ENCODE data around the gene CTSF. TPM values are rescaled to one million over a fixed set of nuclear protein-coding genes. Genes with fewer than 3 reads are reported as not detected.

The CTSF gene
- total RNA-seq (2014; rRNA removed; shearing (Covaris generic)), result 38.9 and 40.9 TPM in 2 replicates

GRCh38 chr11:66568124-66568916, at the start of gene CTSF:
Gene CTSF, minus strand, starts transcription at chr11:66568606. Its CDS starts 120 bp downstream, at chr11:66568486.

GRCh38 chr11:66616379-66617154, 48.2 kb upstream of the CTSF start, which contains the start of gene RBM14:
Gene RBM14, plus strand, starts transcription at chr11:66616630. Its CDS starts 91 bp downstream, at chr11:66616721.

GRCh38 chr11:66592457-66593302, 24.3 kb upstream of the CTSF start, which contains the start of the genes CCDC87 and CCS:
Gene CCDC87, minus strand, starts transcription at chr11:66593063. Its CDS starts 48 bp downstream, at chr11:66593015.
Gene CCS, plus strand, starts transcription at chr11:66593185. Its CDS starts 77 bp downstream, at chr11:66593262.

GRCh38 chr11:66546368-66546965, 21.9 kb downstream of the CTSF start, which contains the start of gene ACTN3:
Gene ACTN3, plus strand, starts transcription at chr11:66546903. Its CDS starts 35 bp downstream, at chr11:66546938.

GRCh38 chr11:66545701-66546367, 22.6 kb downstream of the CTSF start, which contains the start of gene ZDHHC24:
Gene ZDHHC24, minus strand, starts transcription at chr11:66546048. Its CDS starts 45 bp downstream, at chr11:66546003.

Small RNA genes within 50 kb of the gene (small RNA-seq; reads per million reads assigned to genes)
- gene RNU4-39P, result not detected

Other genes starting within 250 kb of the CTSF start
- gene RIN1, start 232.2 kb downstream of the CTSF start, total RNA-seq (2014; rRNA removed; shearing (Covaris generic)), result 43.6 and 47.2 TPM in 2 replicates
- 67.3 and 77.0 TPM in 2 replicates for gene BRMS1, start 223.5 kb downstream of the CTSF start, total RNA-seq (2014; rRNA removed; shearing (Covaris generic))
- 24.9 and 28.6 TPM in 2 replicates for gene B4GAT1, start 221.0 kb downstream of the CTSF start, total RNA-seq (2014; rRNA removed; shearing (Covaris generic))
- gene SLC29A2, start 196.8 kb downstream of the CTSF start, total RNA-seq (2014; rRNA removed; shearing (Covaris generic)), result 4.5 and 6.0 TPM in 2 replicates
- gene NPAS4, start 147.6 kb downstream of the CTSF start, total RNA-seq (2014; rRNA removed; shearing (Covaris generic)), result not detected in 2 replicates
- 109 and 113 TPM in 2 replicates for gene MRPL11, start 129.8 kb downstream of the CTSF start, total RNA-seq (2014; rRNA removed; shearing (Covaris generic))
- gene PELI3, start 101.7 kb downstream of the CTSF start, total RNA-seq (2014; rRNA removed; shearing (Covaris generic)), result 12.8 and 15.4 TPM in 2 replicates
- 71.8 and 82.1 TPM in 2 replicates for gene DPP3, start 88.2 kb downstream of the CTSF start, total RNA-seq (2014; rRNA removed; shearing (Covaris generic))
- 22.4 and 28.0 TPM in 2 replicates for gene BBS1, start 58.0 kb downstream of the CTSF start, total RNA-seq (2014; rRNA removed; shearing (Covaris generic))
- gene ZDHHC24, start 22.6 kb downstream of the CTSF start, total RNA-seq (2014; rRNA removed; shearing (Covaris generic)), result 16.7 and 17.1 TPM in 2 replicates
- not detected in 2 replicates for gene ACTN3, start 21.7 kb downstream of the CTSF start, total RNA-seq (2014; rRNA removed; shearing (Covaris generic))
- gene CCDC87, start 24.5 kb upstream of the CTSF start, total RNA-seq (2014; rRNA removed; shearing (Covaris generic)), result 0.11 TPM in 1 of 2 replicates, not detected in the other
- gene CCS, start 24.6 kb upstream of the CTSF start, total RNA-seq (2014; rRNA removed; shearing (Covaris generic)), result 24.3 and 27.7 TPM in 2 replicates
- gene RBM14, start 48.0 kb upstream of the CTSF start, total RNA-seq (2014; rRNA removed; shearing (Covaris generic)), result 69.1 and 71.7 TPM in 2 replicates
- gene RBM4, start 70.1 kb upstream of the CTSF start, total RNA-seq (2014; rRNA removed; shearing (Covaris generic)), result 102 and 124 TPM in 2 replicates
- gene RBM4B, start 109.3 kb upstream of the CTSF start, total RNA-seq (2014; rRNA removed; shearing (Covaris generic)), result 15.4 and 24.4 TPM in 2 replicates
- gene SPTBN2, start 160.6 kb upstream of the CTSF start, total RNA-seq (2014; rRNA removed; shearing (Covaris generic)), result 96.9 and 143 TPM in 2 replicates

Measured in A375 (cell line).